ENCODE results near the gene RHOBTB1. TPM values are rescaled to one million over a fixed set of nuclear protein-coding genes. Genes with fewer than 3 reads are reported as not detected.

Gene RHOBTB1
- total RNA-seq, 1 donor from 2014 or later, result 11.0 TPM

DNA sequence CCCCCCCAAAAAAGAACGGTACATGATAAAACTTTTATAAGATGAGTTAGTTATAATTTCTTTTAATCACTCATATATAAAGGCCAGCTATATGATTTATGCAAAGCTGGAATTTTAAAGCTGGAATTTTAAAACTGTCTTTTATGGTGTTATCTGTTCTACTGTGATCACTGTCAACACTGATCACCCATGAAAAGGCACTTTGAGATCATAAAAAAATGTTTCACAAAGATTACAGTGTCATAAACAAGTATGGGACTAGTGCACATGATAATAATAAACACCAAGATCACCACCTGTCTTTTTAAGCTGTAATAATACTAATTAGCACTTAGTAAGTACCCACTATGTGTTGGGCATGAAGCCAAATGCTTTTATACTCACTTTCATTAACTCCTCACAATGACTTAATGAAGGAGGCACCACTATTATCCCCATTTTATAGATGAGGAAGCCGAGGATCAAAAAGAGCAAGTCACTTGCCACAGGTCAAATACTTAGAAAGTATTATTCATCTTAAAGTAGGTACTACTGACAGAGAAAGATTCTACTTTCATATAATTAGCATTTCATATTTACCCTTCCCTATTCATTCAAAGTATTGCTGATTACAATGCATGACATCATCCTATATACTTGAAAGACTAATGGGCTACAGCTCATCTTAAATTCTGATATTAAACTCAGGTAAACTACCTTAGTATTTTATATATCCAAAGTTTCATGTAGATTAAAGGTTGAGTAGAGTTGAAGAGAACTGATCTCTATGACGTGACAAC, 8.3 kb upstream of the RHOBTB1 start:
- H3K36me3 ChIP-seq, result no peaks in the 10 kb centered on the region
- no peaks in the 10 kb centered on the region for H3K4me1 ChIP-seq
- no peaks in the 10 kb centered on the region for H3K9me3 ChIP-seq
- H3K27me3 ChIP-seq, result no peaks in the 10 kb centered on the region
- H3K27ac ChIP-seq, result no peak overlapping the region
- intact Hi-C loops (cut with DNase I), result no loop called here
- no peak overlapping the region for H3K4me3 ChIP-seq
- TF ChIP-seq, protein P1, sequence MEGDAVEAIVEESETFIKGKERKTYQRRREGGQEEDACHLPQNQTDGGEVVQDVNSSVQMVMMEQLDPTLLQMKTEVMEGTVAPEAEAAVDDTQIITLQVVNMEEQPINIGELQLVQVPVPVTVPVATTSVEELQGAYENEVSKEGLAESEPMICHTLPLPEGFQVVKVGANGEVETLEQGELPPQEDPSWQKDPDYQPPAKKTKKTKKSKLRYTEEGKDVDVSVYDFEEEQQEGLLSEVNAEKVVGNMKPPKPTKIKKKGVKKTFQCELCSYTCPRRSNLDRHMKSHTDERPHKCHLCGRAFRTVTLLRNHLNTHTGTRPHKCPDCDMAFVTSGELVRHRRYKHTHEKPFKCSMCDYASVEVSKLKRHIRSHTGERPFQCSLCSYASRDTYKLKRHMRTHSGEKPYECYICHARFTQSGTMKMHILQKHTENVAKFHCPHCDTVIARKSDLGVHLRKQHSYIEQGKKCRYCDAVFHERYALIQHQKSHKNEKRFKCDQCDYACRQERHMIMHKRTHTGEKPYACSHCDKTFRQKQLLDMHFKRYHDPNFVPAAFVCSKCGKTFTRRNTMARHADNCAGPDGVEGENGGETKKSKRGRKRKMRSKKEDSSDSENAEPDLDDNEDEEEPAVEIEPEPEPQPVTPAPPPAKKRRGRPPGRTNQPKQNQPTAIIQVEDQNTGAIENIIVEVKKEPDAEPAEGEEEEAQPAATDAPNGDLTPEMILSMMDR (IDR thresholded peaks at IDR 0.05), result no peak
- TF ChIP-seq POLR2AphosphoS5 (IDR thresholded peaks at IDR 0.05; ENCODE audit: insufficient read depth in 1 of 2, low read depth in 1 of 2) (no peak), POLR2A (IDR thresholded peaks at IDR 0.05) (no peak)
- DNase-seq (ENCODE audit: extremely low spot score in 2 of 2), result no peak

DNA sequence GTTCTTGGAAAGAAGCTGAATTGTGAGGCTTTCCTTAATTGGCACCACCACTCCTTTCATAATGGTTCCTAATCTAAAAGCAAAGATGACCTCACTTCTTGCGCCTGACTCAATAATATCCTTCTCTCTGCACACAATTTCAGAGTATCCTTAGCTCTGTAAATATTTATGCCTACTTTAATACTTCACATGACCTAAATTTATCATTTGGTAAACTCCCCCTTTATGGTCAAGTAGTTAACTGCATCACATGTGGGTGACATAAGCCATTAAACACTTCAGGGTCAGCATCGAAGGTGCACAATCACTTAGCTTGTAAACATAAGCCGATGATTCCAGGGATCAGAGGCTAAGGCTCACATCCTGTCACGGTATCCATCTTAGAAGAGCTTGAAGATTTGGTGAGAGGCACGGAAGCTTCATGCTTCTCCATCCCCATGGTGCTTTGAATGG, 7.3 kb upstream of the RHOBTB1 start:
- H3K9me3 ChIP-seq, result no peaks in the 10 kb centered on the region
- no peak for DNase-seq (ENCODE audit: extremely low spot score in 2 of 2)
- H3K4me1 ChIP-seq, result no peaks in the 10 kb centered on the region
- no peak overlapping the region for H3K27ac ChIP-seq
- TF ChIP-seq POLR2AphosphoS5 (IDR thresholded peaks at IDR 0.05; ENCODE audit: insufficient read depth in 1 of 2, low read depth in 1 of 2) (no peak), POLR2A (IDR thresholded peaks at IDR 0.05) (no peak)
- TF ChIP-seq, protein P1 (IDR thresholded peaks at IDR 0.05), result no peak
- no peak overlapping the region for H3K4me3 ChIP-seq
- intact Hi-C loops (cut with DNase I), result no loop called here
- no peaks in the 10 kb centered on the region for H3K36me3 ChIP-seq
- no peaks in the 10 kb centered on the region for H3K27me3 ChIP-seq

DNA sequence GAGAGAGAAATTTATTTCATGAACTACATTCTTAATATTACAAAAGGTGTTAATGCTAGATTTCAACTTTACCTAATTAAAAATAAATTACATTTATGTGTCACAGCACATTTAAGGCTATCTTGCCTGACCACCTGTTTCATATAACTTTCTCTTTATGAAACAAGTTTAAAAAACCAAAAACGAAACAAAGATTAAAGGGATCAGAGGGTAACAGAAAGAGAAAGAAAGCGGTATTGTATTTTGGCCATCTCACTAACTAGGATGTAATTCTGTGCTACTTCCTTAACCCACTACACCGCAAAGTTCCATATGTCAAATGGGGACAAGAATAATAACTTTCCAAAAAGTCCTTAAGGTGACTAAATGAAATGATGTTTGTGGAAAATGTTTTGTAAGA, 6.3 kb upstream of the RHOBTB1 start:
- no peak overlapping the region for H3K27ac ChIP-seq
- peaks cover 2% of the 10 kb centered on the region for H3K4me1 ChIP-seq
- intact Hi-C loops (cut with DNase I), result no loop called here
- H3K27me3 ChIP-seq, result no peaks in the 10 kb centered on the region
- DNase-seq (ENCODE audit: extremely low spot score in 2 of 2), result no peak
- no peaks in the 10 kb centered on the region for H3K36me3 ChIP-seq
- H3K4me3 ChIP-seq, result no peak overlapping the region
- TF ChIP-seq POLR2AphosphoS5 (IDR thresholded peaks at IDR 0.05; ENCODE audit: insufficient read depth in 1 of 2, low read depth in 1 of 2) (no peak), POLR2A (IDR thresholded peaks at IDR 0.05) (no peak)
- TF ChIP-seq, protein P1 (IDR thresholded peaks at IDR 0.05), result no peak
- no peaks in the 10 kb centered on the region for H3K9me3 ChIP-seq

DNA sequence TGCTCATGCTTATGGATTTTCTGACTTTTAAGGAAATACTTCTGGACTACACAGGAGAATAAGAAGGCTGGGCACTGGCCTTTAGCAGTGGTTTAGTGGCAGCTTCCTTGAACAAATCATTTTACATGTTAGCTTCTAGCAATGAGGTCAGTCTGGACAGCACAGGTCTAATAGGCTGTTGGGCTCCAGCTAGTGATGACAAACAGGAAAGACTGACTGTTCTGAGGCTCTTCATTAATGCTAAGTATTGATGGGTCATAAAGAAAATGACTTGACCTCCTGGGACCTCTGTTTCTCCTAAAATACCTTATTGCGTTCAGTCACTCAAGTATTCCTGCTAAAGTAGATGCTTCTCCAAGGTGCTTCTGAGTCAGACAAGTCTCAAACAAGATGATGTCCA, 4.9 kb upstream of the RHOBTB1 start:
- Histone ChIP-seq H3K36me3 (no peaks in the 10 kb centered on the region), H3K4me1 (peaks cover 8% of the 10 kb centered on the region), H3K27ac (no peak overlapping the region), H3K9me3 (no peaks in the 10 kb centered on the region), H3K27me3 (no peaks in the 10 kb centered on the region), H3K4me3 (no peak overlapping the region)
- intact Hi-C loops (cut with DNase I), result no loop called here
- TF ChIP-seq POLR2AphosphoS5 (IDR thresholded peaks at IDR 0.05; ENCODE audit: insufficient read depth in 1 of 2, low read depth in 1 of 2), result no peak
- TF ChIP-seq, protein P1 (IDR thresholded peaks at IDR 0.05), result no peak
- TF ChIP-seq POLR2A (IDR thresholded peaks at IDR 0.05), result no peak
- no peak for DNase-seq (ENCODE audit: extremely low spot score in 2 of 2)

DNA sequence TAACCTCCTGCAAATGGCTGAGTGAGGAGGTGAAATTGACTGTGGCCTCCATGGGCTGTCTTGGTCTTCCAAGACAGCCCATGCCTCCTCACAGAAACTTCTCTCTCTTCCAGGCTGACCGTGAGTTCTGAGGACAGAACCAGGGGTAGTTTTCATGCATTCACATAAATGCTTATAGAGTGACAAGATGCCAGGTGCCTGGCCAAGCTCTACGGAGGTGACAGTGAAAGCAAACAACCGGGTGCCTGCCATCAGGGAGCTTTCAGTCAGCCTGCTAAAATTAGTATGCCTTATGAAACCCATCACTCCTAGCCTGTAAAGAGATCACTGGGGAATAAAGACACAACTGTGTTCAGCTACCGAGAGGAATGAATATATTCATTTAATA, 919 bp upstream of the RHOBTB1 start:
- Histone ChIP-seq H3K4me1 (peaks cover 13% of the 10 kb centered on the region), H3K27ac (peak overlapping the region; percentile 98), H3K36me3 (no peaks in the 10 kb centered on the region), H3K9me3 (no peaks in the 10 kb centered on the region), H3K27me3 (no peaks in the 10 kb centered on the region), H3K4me3 (peak overlapping the region; percentile 79 to 89)
- DNase-seq (ENCODE audit: extremely low spot score in 2 of 2), result no peak
- intact Hi-C loops (cut with DNase I), result no loop called here
- TF ChIP-seq, protein P1 (IDR thresholded peaks at IDR 0.05), result no peak
- TF ChIP-seq POLR2A (IDR thresholded peaks at IDR 0.05) (no peak), POLR2AphosphoS5 (IDR thresholded peaks at IDR 0.05; ENCODE audit: insufficient read depth in 1 of 2, low read depth in 1 of 2) (no peak)
